Testis (tissue), 2 donors: Measurements from ENCODE around the gene ZNF532.

Experiments
- CTCF ChIP-seq, 3 experiments: fragments of 450-650 bp in 2 of 3; fragments of 200-600 bp in 1 of 3; sonication (generic) in 1 of 3; IDR thresholded peaks; one replicate each; pipeline ENCODE4 v1.5.1; 2016 to 2019; ENCODE audit warnings: antibody characterized with exemption in 3 of 3, mild to moderate bottlenecking in 2 of 3, moderate library complexity in 1 of 3
- POLR2A ChIP-seq: fragments of 450-650 bp; IDR thresholded peaks from one replicate; pipeline ENCODE4 v1.6.1; 2017; ENCODE audit warnings: antibody characterized with exemption, mild to moderate bottlenecking, moderate library complexity

GRCh38 chr18:58853561-58853960 lies 11.1 kb upstream of the ZNF532 start:
- no peak for TF ChIP-seq CTCF (IDR thresholded peaks at IDR 0.05)
- no peak for TF ChIP-seq POLR2A
